ENCODE results near the gene TMEM50B.
"Not testable (repeated sequence)": the region's sequence is repeated elsewhere in the genome, so short reads cannot be mapped to it uniquely, and the experiment has no call there.

The TMEM50B gene

DNA sequence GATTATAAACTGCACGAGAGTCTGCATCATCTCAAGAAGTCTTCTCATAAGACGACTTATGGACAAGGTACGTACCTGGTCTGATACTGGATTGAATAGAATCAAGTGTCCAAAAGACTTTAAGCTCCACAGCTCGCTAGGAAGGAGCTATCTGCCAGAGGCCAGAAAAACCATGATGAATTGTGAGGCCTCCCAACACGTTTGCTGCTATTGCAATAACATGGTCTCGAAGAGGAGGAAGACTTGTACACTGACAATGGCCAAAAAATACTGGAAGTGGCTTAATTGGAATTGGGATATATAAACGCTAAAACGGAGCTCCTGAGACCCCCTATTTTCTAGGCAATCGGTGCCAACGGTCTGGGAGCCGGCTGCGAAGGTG, 11.2 kb upstream of the TMEM50B start:
- H3K27ac Mint-ChIP-seq, result peak overlapping the region; percentile 79
- DNase-seq, result no peak

DNA sequence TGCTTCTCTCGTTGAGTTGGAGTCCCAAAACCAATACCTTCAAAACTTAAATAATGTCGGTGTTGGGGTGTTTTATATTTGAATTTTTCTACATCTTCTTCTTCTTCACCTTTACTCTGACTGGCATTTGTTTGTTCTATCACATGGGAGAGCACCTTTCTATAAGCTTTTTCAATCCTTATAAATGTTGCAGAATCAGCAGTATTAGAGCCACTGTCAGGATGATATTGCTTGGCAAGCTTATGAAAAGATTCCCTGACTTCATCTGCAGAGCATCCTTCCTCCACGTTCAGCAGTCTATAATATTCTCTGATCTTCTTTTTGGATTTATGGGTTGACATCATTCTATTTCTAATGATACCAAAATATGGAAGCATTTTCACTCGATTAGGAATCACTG, 9.2 kb upstream of the TMEM50B start:
- no peak overlapping the region for H3K4me3 Mint-ChIP-seq
- H3K9me3 Mint-ChIP-seq, result no peaks in the 10 kb centered on the region
- H3K4me1 Mint-ChIP-seq, result peaks cover 10% of the 10 kb centered on the region
- ATAC-seq (no peak), DNase-seq (no peak)
- no peak overlapping the region for H3K27ac Mint-ChIP-seq
- H3K36me3 Mint-ChIP-seq (ENCODE audit: low read depth), result no peaks in the 10 kb centered on the region
- peaks cover 1% of the 10 kb centered on the region for H3K27me3 Mint-ChIP-seq

More for the DNA sequence above, 11.2 kb upstream of the TMEM50B start:
- Mint-ChIP-seq H3K4me1 (peaks cover 10% of the 10 kb centered on the region), H3K4me3 (peak overlapping the region; percentile 87), H3K27me3 (peaks cover 1% of the 10 kb centered on the region), H3K36me3 (ENCODE audit: low read depth) (no peaks in the 10 kb centered on the region), H3K9me3 (no peaks in the 10 kb centered on the region)
- ATAC-seq, result no peak

DNA sequence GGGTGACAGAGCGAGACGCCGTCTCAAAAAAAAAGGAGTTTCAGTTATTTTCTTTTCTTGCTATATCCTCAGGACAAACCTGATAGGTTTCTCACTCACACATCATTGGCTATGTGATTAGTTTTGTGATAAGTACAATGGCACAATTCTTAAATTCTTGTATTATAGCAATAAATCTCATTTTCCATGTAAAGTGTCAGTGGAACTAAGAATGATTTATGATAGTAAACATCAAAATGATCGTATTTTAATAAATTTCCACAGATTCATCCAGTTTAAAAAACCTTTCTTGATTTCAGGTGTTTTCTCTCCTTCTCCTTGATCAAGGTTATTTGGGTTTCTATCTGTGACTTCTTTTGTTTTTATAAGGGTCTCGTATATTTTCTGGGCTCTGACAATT, 8.2 kb upstream of the TMEM50B start:
- no peaks in the 10 kb centered on the region for H3K9me3 Mint-ChIP-seq
- H3K4me3 Mint-ChIP-seq, result no peak overlapping the region
- H3K27ac Mint-ChIP-seq, result no peak overlapping the region
- ATAC-seq, result no peak
- peaks cover 10% of the 10 kb centered on the region for H3K4me1 Mint-ChIP-seq
- no peak for DNase-seq
- peaks cover 1% of the 10 kb centered on the region for H3K27me3 Mint-ChIP-seq
- no peaks in the 10 kb centered on the region for H3K36me3 Mint-ChIP-seq (ENCODE audit: low read depth)

DNA sequence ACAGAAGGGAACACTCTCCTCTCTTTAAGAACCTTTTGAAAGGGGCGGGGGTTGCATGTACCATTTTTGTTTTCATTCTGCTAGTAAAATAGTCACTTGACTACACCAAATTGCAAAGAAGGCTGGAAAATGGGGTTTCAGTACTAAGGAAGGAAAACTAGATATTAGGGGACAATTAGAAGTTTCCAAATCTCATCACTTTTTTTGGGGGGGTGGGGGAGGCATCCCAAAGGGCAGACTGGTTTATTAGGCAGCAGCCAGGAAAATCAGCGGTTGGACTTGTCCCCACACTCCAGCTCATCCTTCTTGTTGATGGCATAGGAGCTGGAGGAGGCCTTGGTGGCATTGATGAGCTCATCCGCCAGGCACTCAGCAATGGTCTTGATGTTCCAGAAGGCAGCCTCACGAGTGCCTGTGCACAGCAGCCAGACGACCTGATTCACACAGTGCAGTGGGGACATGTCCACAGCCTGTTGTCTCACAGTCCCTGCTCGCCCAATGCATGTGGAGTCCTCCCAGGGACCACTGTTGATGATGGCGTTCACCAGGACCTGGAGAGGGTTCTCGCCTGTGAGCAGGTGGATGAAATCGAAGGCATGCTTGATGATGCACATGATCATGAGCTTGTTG, 1.7 kb upstream of the TMEM50B start:
- Mint-ChIP-seq H3K4me3 (peak overlapping the region; percentile 86), H3K27ac (no peak overlapping the region)
- ATAC-seq, result no peak

DNA sequence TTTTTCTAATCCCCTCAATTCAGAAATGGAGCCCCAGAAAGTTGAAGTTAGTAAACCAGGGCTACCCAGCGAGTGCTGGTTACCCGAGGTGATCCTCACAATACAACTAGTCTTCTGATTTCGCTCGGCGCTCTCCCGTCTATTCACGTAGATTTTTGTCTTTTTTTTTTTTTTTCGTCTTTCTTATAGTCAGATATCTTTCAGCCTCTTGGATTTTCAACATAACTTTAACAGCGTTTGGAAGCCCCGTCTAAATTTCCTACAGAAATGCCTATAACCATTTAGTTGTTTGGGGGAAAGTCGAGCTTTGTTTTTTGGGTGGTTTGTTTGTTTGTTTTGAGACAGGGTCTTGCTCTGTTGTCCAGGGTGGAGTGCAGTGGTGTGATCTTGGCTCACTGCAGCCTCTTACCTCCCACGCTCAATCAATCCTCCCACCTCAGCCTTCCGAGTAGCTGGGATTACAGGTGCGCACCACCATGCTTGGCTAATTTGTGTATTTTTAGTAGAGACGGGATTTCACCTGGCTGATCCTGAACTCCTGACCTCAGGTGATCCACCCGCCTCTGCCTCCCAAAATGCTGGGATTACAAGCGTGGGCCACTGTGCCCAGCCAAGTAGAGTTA, 818 bp upstream of the TMEM50B start:
- H3K27me3 Mint-ChIP-seq, result no peaks in the 10 kb centered on the region
- ATAC-seq (no peak), DNase-seq (no peak)
- H3K9me3 Mint-ChIP-seq, result no peaks in the 10 kb centered on the region
- peak overlapping the region; percentile 78 for H3K27ac Mint-ChIP-seq
- peaks cover 19% of the 10 kb centered on the region for H3K4me1 Mint-ChIP-seq
- H3K36me3 Mint-ChIP-seq (ENCODE audit: low read depth), result no peaks in the 10 kb centered on the region
- peak overlapping the region; percentile 86 for H3K4me3 Mint-ChIP-seq

More for the DNA sequence above, 1.7 kb upstream of the TMEM50B start:
- Mint-ChIP-seq H3K9me3 (no peaks in the 10 kb centered on the region), H3K27me3 (no peaks in the 10 kb centered on the region), H3K4me1 (peaks cover 19% of the 10 kb centered on the region), H3K36me3 (ENCODE audit: low read depth) (no peaks in the 10 kb centered on the region)
- no peak for DNase-seq

DNA sequence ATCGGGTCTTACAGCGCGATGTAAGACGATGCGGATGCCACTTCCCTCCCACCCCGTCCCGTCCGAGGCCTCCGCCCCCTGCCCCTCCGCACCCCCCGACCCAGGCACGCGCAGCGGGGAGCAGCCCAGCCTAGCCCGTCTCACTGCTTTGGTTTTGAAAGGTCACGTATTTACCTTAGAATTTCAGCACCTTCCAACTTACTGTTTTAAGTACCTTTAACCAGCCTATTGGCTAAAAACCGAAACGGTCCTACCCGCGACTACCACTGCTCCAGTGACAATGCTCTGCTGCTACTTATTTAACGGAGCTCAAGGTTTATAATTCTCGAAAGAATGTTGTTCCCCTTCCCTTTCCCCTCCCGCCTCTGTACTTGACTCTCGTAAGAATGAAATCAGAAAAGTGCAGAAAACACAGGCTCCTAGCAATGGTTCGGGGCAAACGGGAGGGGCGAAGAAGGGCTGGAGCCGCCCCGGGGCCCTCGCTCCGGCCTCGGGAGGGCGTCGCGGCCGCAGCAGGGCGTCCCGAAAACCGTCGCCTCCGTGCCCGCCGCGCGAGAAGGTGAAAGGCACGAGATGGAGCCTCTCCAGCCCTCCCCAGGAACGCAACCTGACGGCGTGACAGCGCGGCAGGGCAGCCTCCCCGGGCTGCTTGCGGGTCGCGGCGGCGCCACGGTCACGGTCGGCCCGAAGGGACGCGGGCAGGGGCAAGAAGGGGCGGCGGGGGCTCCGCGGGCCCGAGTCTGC, 667 bp downstream of the TMEM50B start:
- DNase-seq (peak; percentile 54), ATAC-seq (peak; percentile 6)
- Mint-ChIP-seq H3K27me3 (no peaks in the 10 kb centered on the region), H3K4me3 (peak overlapping the region; percentile 89), H3K4me1 (peaks cover 19% of the 10 kb centered on the region), H3K36me3 (ENCODE audit: low read depth) (no peaks in the 10 kb centered on the region), H3K9me3 (no peaks in the 10 kb centered on the region), H3K27ac (peak overlapping the region; percentile 8)

DNA sequence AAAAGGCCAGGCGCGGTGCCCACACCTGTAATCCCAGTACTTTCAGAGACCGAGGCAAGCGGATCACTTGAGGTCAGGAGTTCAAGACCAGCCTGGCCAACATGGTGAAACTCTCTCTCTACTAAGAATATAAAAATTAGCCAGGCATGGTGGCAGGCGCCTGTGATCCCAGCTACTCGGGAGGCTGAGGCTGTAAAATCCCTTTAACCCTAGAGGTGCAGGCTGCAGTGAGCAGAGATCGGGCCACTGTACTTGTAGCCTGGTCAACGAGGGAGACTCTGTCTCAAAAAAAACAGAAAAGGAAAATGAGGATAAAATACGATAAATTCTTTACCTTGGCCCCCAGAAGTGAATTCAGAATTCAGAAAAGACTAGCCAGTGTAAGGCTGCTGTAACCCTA, 1.6 kb downstream of the TMEM50B start:
- Mint-ChIP-seq H3K4me3 (peak overlapping the region; percentile 89), H3K4me1 (peaks cover 19% of the 10 kb centered on the region), H3K27ac (peak overlapping the region; percentile 8), H3K9me3 (no peaks in the 10 kb centered on the region), H3K36me3 (ENCODE audit: low read depth) (peaks cover 5% of the 10 kb centered on the region), H3K27me3 (no peaks in the 10 kb centered on the region)
- ATAC-seq (no peak), DNase-seq (no peak)

DNA sequence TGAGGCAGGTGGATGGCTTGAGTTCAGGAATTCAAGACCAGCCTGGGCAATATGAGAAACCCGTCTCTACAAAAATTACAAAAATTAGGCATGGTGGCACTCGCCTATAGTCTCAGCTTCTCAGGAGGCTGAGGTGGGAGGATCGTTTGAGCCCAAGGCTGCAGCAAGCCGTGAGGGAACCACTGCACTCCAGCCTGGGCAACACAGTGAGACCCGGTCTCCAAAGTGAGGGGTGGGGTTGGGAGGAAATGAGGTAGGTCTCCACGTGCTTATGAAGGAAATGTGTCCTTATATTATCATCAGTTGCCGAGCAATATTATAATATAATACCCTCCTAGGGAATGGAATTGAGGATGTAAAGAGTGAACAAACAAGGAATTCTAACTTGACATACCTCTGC, 2.7 kb downstream of the TMEM50B start:
- no peak for DNase-seq
- Mint-ChIP-seq H3K36me3 (ENCODE audit: low read depth) (peaks cover 5% of the 10 kb centered on the region), H3K4me3 (no peak overlapping the region), H3K4me1 (peaks cover 19% of the 10 kb centered on the region), H3K9me3 (no peaks in the 10 kb centered on the region), H3K27ac (peak overlapping the region; percentile 18), H3K27me3 (no peaks in the 10 kb centered on the region)
- no peak for ATAC-seq

DNA sequence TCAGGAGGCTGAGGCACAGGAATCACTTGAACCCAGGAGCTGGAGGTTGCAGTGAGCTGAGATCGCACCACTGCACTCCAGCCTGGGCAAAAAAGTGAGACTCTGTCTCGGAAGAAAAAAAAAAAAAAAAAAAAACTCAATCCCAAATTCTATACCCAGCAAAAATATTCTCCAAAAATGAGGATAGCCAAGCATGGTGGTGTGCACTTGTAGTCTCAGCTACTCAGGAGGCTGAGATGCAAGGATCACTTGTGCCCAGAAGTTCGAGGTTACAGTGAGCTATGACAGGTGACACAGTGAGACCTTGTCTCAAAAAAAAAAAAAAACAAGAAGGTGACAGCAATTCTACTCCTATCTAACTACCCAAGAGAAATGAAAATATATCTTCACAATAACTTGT, 6.4 kb downstream of the TMEM50B start:
- Mint-ChIP-seq H3K27me3 (no peaks in the 10 kb centered on the region), H3K27ac (no peak overlapping the region), H3K4me1 (peaks cover 16% of the 10 kb centered on the region), H3K9me3 (no peaks in the 10 kb centered on the region), H3K36me3 (ENCODE audit: low read depth) (peaks cover 6% of the 10 kb centered on the region), H3K4me3 (no peak overlapping the region)
- no peak for DNase-seq
- no peak for ATAC-seq

DNA sequence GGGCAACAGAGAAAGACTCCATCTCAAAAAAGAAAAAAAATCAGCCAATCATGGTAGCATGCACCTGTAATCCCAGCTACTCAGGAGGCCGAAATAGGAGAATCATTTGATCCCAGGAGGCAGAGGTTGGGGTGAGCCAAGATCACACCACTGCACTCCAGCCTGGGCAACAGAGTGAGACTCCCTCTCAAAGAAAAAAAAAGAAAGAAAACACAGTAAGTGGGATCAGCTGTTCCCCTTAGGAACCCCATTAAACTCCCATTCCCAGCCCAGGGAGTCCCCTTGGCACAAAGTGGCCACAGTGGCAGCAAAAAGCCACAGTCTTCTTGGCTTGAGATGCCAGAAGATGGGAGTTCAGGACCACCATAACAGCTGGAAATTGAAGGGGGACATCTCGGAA, 9.1 kb downstream of the TMEM50B start:
- no peak for ATAC-seq

DNA sequence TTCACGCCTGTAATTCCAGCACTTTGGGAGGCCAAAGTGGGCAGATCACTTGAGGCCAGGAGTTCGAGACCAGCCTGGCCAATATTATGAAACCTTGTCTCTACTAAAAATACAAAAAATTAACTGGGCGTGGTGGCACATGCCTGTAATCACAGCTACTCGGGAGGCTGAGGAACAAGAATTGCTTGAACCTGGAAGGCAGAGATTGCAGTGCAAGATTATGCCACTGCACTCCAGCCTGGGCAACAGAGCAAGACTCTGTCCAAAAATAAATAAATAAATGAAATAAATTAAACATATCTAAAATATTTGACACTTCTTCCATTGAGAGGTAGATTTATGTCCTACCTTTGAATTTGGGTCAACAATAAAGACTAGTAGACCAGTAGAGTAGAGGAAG, 10.6 kb downstream of the TMEM50B start:
- not testable (repeated sequence) for H3K4me3 Mint-ChIP-seq; H3K27me3 Mint-ChIP-seq; H3K36me3 Mint-ChIP-seq (ENCODE audit: low read depth); DNase-seq; H3K27ac Mint-ChIP-seq; H3K9me3 Mint-ChIP-seq; ATAC-seq; H3K4me1 Mint-ChIP-seq

More for the DNA sequence above, 9.1 kb downstream of the TMEM50B start:
- no peak for DNase-seq
- Mint-ChIP-seq H3K27me3 (no peaks in the 10 kb centered on the region), H3K4me3 (no peak overlapping the region), H3K4me1 (peaks cover 8% of the 10 kb centered on the region), H3K9me3 (no peaks in the 10 kb centered on the region), H3K27ac (no peak overlapping the region), H3K36me3 (ENCODE audit: low read depth) (peaks cover 6% of the 10 kb centered on the region)

DNA sequence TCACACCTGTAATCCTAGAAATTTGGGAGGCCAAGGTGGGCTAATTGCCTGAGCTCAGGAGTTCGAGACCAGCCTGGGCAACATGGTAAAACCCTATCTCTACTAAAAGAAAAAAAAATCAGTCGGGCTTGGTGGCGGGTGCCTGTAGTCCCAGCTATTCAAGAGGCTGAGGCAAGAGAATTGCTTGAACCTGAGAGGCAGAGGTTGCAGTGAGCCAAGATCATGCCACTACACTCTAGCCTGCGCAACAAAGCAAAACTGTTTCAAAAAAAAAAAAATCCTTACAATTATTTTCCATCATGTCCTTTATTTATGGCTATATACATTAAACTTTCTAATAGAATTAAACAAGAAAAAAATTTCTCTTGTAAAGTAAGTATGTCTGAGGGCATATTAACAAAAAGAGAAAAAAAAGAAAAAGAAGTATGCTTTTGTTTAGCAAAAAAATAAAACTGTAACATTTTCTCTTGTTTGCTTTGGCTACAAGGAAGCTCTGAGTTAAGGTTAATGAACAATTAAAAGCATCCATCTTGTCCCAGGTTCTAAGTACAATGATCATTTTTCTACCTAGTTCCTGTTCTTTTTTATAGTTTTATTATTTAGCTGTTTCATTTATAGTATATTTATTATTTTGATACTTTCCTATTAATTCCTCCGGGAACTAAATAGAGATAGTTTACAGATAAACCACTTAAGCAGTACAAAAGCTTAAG, 18.1 kb downstream of the TMEM50B start:
- Mint-ChIP-seq H3K4me3 (no peak overlapping the region), H3K27me3 (no peaks in the 10 kb centered on the region), H3K4me1 (no peaks in the 10 kb centered on the region), H3K36me3 (ENCODE audit: low read depth) (peaks cover 3% of the 10 kb centered on the region), H3K9me3 (no peaks in the 10 kb centered on the region), H3K27ac (no peak overlapping the region)
- no peak for DNase-seq
- ATAC-seq, result no peak

DNA sequence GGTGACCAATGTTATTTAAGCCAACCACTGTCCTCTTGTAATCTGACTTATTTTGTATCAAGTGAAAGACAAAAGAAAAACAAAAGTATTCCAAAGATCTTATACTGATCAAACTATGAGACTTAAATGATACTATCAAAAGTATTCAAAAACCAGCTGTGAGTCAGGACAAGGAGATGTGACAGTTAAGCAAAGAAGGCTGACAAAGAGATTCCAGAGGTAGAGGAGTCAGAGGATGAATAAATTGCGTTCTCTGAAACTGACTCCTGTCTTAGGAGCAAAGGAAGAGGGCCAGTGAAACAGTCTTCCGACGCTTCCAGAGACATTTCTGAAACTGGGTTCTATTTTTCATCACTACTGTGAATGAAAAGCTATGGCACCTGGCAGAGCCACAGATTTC, 20.9 kb downstream of the TMEM50B start:
- ATAC-seq (no peak), DNase-seq (no peak)
- H3K27me3 Mint-ChIP-seq, result no peaks in the 10 kb centered on the region
- no peak overlapping the region for H3K4me3 Mint-ChIP-seq
- H3K4me1 Mint-ChIP-seq, result no peaks in the 10 kb centered on the region
- no peak overlapping the region for H3K27ac Mint-ChIP-seq
- peaks cover 3% of the 10 kb centered on the region for H3K36me3 Mint-ChIP-seq (ENCODE audit: low read depth)
- no peaks in the 10 kb centered on the region for H3K9me3 Mint-ChIP-seq

DNA sequence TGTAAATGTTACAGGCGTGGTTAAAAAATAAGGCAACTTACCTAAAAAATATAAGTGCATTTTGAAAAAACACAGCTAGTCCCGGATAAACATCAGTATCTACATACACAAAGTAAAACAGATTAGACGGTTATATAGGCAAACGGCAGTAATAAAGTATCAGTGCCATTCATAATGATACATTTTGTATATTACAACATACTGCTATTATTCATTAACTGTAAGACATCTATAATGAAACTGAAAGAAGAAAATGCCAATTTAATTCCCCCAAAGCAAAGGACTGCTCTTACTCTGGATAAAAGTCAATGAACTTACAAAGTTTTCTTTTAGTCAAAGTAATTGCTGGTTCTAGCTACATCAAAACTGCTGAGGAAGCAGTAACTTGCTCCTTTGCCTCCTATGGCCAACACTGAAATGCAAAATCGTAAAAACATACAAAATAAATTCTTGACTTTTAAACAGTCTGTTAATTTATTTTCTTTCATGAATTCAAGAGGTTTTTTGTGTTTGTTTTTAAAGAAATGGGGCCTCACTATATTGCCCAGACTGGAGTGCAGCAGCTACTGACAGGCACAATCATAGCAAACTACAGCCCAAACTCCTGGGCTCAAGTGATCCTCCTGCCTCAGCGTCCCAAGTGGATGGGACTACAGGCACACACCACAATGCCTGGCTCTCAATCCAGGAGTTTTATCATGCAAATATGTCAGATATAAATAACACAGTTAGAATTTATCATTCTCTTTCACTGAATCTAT, 23.9 kb downstream of the TMEM50B start:
- H3K4me3 Mint-ChIP-seq, result no peak overlapping the region
- H3K27ac Mint-ChIP-seq, result no peak overlapping the region
- H3K4me1 Mint-ChIP-seq, result peaks cover 5% of the 10 kb centered on the region
- H3K27me3 Mint-ChIP-seq, result no peaks in the 10 kb centered on the region
- DNase-seq (no peak), ATAC-seq (no peak)
- no peaks in the 10 kb centered on the region for H3K9me3 Mint-ChIP-seq
- peaks cover 14% of the 10 kb centered on the region for H3K36me3 Mint-ChIP-seq (ENCODE audit: low read depth)
